Thoracic aorta (tissue), 2 donors: ENCODE measurements around the gene CRYBG2. TPM values are rescaled to one million over a fixed set of nuclear protein-coding genes. Genes with fewer than 3 reads are reported as not detected.

ENCODE experiments used
- ATAC-seq: fragments of 150-250 bp; one replicate; pipeline ENCODE4 v1.8.0; 2017; ENCODE audit warnings: low read depth; ENCODE audit not compliant: insufficient number of reproducible peaks, low FRiP score
- DNase-seq: peaks from one replicate; pipeline ENCODE4 v3.0.0-alpha.2; 2020; ENCODE audit warnings: low spot score
- H3K27ac ChIP-seq, 2 donors: fragments of 200-600 bp; sonication (generic); 1 replicate in 1 of 2; 2 replicates in 1 of 2; pipeline ENCODE4 v1.5.1; 2016; ENCODE audit warnings: mild to moderate bottlenecking in 2 of 2, moderate library complexity in 2 of 2
- H3K27me3 ChIP-seq: fragments of 200-600 bp; sonication (generic); replicated peaks from 2 replicates; pipeline ENCODE4 v1.6.0; 2016; ENCODE audit warnings: mild to moderate bottlenecking; ENCODE audit not compliant: insufficient read depth
- H3K36me3 ChIP-seq: fragments of 200-600 bp; sonication (generic); one replicate; pipeline ENCODE4 v1.5.1; 2016
- H3K4me1 ChIP-seq, 2 donors: fragments of 200-600 bp; sonication (generic); 1 replicate in 1 of 2; 2 replicates in 1 of 2; pipeline versions ENCODE4 v1.5.1 to v1.6.0; 2016; ENCODE audit warnings: low read depth in 2 of 2, mild to moderate bottlenecking in 1 of 2; ENCODE audit not compliant: control insufficient read depth in 1 of 2
- H3K4me3 ChIP-seq: fragments of 200-600 bp; sonication (generic); 2 replicates; pipeline ENCODE4 v1.5.1; 2016; ENCODE audit warnings: mild to moderate bottlenecking
- H3K9me3 ChIP-seq: fragments of 200-600 bp; sonication (generic); 2 replicates; pipeline ENCODE4 v1.5.1; 2016
- total RNA-seq, 2 donors: library from RNA; depleted of rRNA; stranded (reverse); fragments of >200 nt; gene quantifications; one replicate each; pipeline versions ENCODE4 v1.1.0 to v1.2.3, GENCODE V29; 2016
- TF ChIP-seq, protein P1 (sequence below): fragments of 200-600 bp; sonication (generic); IDR thresholded peaks from one replicate; pipeline ENCODE4 v1.5.1; 2019; ENCODE audit warnings: antibody characterized with exemption

Gene CRYBG2
- total RNA-seq, 2 donors from 2014 or later, result not detected

GRCh38 chr1:26346274-26347033 is 7.5 kb downstream of the CRYBG2 start:
- no peak overlapping the region for H3K27ac ChIP-seq
- no peak for ATAC-seq
- H3K9me3 ChIP-seq, result no peaks in the 10 kb centered on the region
- DNase-seq, result no peak
- TF ChIP-seq, protein P1, sequence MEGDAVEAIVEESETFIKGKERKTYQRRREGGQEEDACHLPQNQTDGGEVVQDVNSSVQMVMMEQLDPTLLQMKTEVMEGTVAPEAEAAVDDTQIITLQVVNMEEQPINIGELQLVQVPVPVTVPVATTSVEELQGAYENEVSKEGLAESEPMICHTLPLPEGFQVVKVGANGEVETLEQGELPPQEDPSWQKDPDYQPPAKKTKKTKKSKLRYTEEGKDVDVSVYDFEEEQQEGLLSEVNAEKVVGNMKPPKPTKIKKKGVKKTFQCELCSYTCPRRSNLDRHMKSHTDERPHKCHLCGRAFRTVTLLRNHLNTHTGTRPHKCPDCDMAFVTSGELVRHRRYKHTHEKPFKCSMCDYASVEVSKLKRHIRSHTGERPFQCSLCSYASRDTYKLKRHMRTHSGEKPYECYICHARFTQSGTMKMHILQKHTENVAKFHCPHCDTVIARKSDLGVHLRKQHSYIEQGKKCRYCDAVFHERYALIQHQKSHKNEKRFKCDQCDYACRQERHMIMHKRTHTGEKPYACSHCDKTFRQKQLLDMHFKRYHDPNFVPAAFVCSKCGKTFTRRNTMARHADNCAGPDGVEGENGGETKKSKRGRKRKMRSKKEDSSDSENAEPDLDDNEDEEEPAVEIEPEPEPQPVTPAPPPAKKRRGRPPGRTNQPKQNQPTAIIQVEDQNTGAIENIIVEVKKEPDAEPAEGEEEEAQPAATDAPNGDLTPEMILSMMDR, result no peak
- no peaks in the 10 kb centered on the region for H3K4me1 ChIP-seq
- H3K27me3 ChIP-seq, result no peaks in the 10 kb centered on the region
- no peak overlapping the region for H3K4me3 ChIP-seq
- no peaks in the 10 kb centered on the region for H3K36me3 ChIP-seq

- H3K4me1 ChIP-seq, result no peaks in the 10 kb centered on the region
- no peaks in the 10 kb centered on the region for H3K9me3 ChIP-seq
- no peak overlapping the region for H3K4me3 ChIP-seq
- H3K27ac ChIP-seq, result no peak overlapping the region
- TF ChIP-seq, protein P1, result no peak
- DNase-seq (no peak), ATAC-seq (no peak)
- H3K27me3 ChIP-seq, result no peaks in the 10 kb centered on the region
- no peaks in the 10 kb centered on the region for H3K36me3 ChIP-seq
Observed at GRCh38 chr1:26345718-26346117, 8.2 kb downstream of the CRYBG2 start.

GRCh38 chr1:26344147-26344920 is 9.6 kb downstream of the CRYBG2 start:
- DNase-seq, result no peak
- Histone ChIP-seq H3K27ac (no peak overlapping the region), H3K4me1 (no peaks in the 10 kb centered on the region)

GRCh38 chr1:26340047-26340481 is 13.9 kb downstream of the CRYBG2 start:
- DNase-seq (no peak), ATAC-seq (no peak)
- no peaks in the 10 kb centered on the region for H3K36me3 ChIP-seq
- TF ChIP-seq, protein P1, result no peak
- no peaks in the 10 kb centered on the region for H3K27me3 ChIP-seq
- no peaks in the 10 kb centered on the region for H3K9me3 ChIP-seq
- peaks cover 11% of the 10 kb centered on the region in 2 donors for H3K4me1 ChIP-seq
- no peak overlapping the region for H3K4me3 ChIP-seq
- no peak overlapping the region for H3K27ac ChIP-seq

More at GRCh38 chr1:26344147-26344920, 9.6 kb downstream of the CRYBG2 start:
- Histone ChIP-seq H3K27me3 (no peaks in the 10 kb centered on the region), H3K9me3 (no peaks in the 10 kb centered on the region), H3K36me3 (no peaks in the 10 kb centered on the region), H3K4me3 (no peak overlapping the region)
- no peak for ATAC-seq
- TF ChIP-seq, protein P1, result no peak

DNA sequence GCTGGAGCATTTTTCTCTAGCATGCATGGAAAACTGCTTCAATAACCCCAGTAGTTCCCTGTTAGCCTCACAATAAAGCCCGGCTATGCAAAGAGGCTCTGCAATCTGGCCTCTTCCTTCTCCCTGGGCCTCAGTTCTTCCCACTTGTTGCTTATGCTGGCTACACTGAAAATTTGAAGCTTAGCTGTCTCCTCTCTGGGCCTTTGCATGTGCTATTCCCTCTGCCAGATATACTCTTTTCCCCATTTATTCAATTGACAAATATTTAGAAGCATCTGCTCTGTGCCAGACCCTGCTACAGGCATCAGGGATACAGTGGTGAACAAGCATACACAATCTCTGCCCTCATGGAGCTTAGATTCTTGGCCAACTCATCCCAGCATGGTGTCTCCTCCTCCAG is 15.3 kb downstream of the CRYBG2 start:
- Histone ChIP-seq H3K27me3 (no peaks in the 10 kb centered on the region), H3K4me3 (no peak overlapping the region), H3K27ac (no peak overlapping the region), H3K36me3 (no peaks in the 10 kb centered on the region), H3K9me3 (no peaks in the 10 kb centered on the region), H3K4me1 (peaks cover 11% of the 10 kb centered on the region in 2 donors)
- ATAC-seq (no peak), DNase-seq (no peak)
- TF ChIP-seq, protein P1, result no peak
